Measurements from ENCODE around the gene CLPTM1L. TPM values are rescaled to one million over a fixed set of nuclear protein-coding genes. Genes with fewer than 3 reads are reported as not detected.

CLPTM1L gene
- total RNA-seq, 1 donor from 2014 or later: 30.4 TPM

GRCh38 chr5:1322036-1322900, 22.6 kb downstream of the CLPTM1L start:
- intact Hi-C loops (cut with DNase I): no loop called here
- DNase-seq (no peak), ATAC-seq (ENCODE audit: poor library complexity) (no peak)

GRCh38 chr5:1321576-1321975, 23.3 kb downstream of the CLPTM1L start:
- intact Hi-C loops (cut with DNase I): no loop called here
- DNase-seq (no peak), ATAC-seq (ENCODE audit: poor library complexity) (no peak)

- intact Hi-C loops (cut with DNase I): no loop called here
- ATAC-seq (ENCODE audit: poor library complexity): no peak
Observed at GRCh38 chr5:1320436-1321344, 24.2 kb downstream of the CLPTM1L start.

GRCh38 chr5:1319436-1320256, 25.3 kb downstream of the CLPTM1L start:
- ATAC-seq (ENCODE audit: poor library complexity) (no peak), DNase-seq (no peak)
- intact Hi-C loops (cut with DNase I): no loop called here

More at GRCh38 chr5:1320436-1321344, 24.2 kb downstream of the CLPTM1L start:
- no peak for DNase-seq

- intact Hi-C loops (cut with DNase I): no loop called here
- DNase-seq (no peak), ATAC-seq (ENCODE audit: poor library complexity) (no peak)
Observed at GRCh38 chr5:1318659-1319251, 26.1 kb downstream of the CLPTM1L start.

GRCh38 chr5:1317921-1318565, 26.9 kb downstream of the CLPTM1L start:
- DNase-seq (no peak), ATAC-seq (ENCODE audit: poor library complexity) (no peak)
- intact Hi-C loops (cut with DNase I): no loop called here

- intact Hi-C loops (cut with DNase I): no loop called here
- ATAC-seq (ENCODE audit: poor library complexity): no peak
- DNase-seq: no peak
Observed at GRCh38 chr5:1316588-1317340, 28.1 kb downstream of the CLPTM1L start.

- peak; percentile 63 for ATAC-seq (ENCODE audit: poor library complexity)
- no peak for DNase-seq
- intact Hi-C loops (cut with DNase I): no loop called here
Observed at GRCh38 chr5:1315709-1316587, 29.0 kb downstream of the CLPTM1L start.

GRCh38 chr5:1315018-1315708, 29.7 kb downstream of the CLPTM1L start:
- DNase-seq (no peak), ATAC-seq (ENCODE audit: poor library complexity) (no peak)
- intact Hi-C loops (cut with DNase I): no loop called here

GRCh38 chr5:1314564-1314982, 30.3 kb downstream of the CLPTM1L start:
- DNase-seq (no peak), ATAC-seq (ENCODE audit: poor library complexity) (no peak)
- intact Hi-C loops (cut with DNase I): no loop called here

GRCh38 chr5:1312993-1313833, 31.7 kb downstream of the CLPTM1L start:
- DNase-seq (no peak), ATAC-seq (ENCODE audit: poor library complexity) (no peak)
- intact Hi-C loops (cut with DNase I): no loop called here

GRCh38 chr5:1312206-1312605, 32.7 kb downstream of the CLPTM1L start:
- intact Hi-C loops (cut with DNase I): no loop called here
- DNase-seq: no peak
- ATAC-seq (ENCODE audit: poor library complexity): no peak

GRCh38 chr5:1311439-1312055, 33.4 kb downstream of the CLPTM1L start:
- intact Hi-C loops (cut with DNase I): no loop called here
- DNase-seq: no peak
- no peak for ATAC-seq (ENCODE audit: poor library complexity)

GRCh38 chr5:1310118-1310517, 34.8 kb downstream of the CLPTM1L start:
- ATAC-seq (ENCODE audit: poor library complexity): no peak
- intact Hi-C loops (cut with DNase I): no loop called here
- DNase-seq: no peak

- ATAC-seq (ENCODE audit: poor library complexity): no peak
- intact Hi-C loops (cut with DNase I): no loop called here
- DNase-seq: no peak
Observed at GRCh38 chr5:1304033-1304432, 40.9 kb downstream of the CLPTM1L start.

Data from Right ventricle myocardium superior (tissue), 1 donor.